ENCODE data around the gene PEAK3.
A peak's percentile ranks its signal among the peaks of the same experiment; 100 is the strongest.

PEAK3 gene

GRCh38 chr19:2270423-2271233 lies 11.3 kb downstream of the PEAK3 start:
- peak; percentile 52 for DNase-seq (ENCODE audit: low spot score)

DNA sequence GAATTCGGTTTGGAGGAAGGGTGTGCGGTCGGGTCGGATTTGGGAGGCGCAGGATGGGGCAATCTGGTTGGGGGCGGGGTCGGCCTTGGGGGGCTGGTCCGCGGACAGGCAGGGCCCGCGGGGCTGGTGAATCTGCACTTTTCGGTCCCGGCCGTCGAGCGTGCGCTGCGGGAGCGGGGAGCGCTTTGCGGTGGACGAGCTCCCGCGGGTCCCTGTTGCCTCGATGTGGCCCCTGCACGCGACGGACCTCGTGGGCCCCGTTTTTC lies 11.9 kb downstream of the PEAK3 start:
- DNase-seq (ENCODE audit: low spot score), result no peak

DNA sequence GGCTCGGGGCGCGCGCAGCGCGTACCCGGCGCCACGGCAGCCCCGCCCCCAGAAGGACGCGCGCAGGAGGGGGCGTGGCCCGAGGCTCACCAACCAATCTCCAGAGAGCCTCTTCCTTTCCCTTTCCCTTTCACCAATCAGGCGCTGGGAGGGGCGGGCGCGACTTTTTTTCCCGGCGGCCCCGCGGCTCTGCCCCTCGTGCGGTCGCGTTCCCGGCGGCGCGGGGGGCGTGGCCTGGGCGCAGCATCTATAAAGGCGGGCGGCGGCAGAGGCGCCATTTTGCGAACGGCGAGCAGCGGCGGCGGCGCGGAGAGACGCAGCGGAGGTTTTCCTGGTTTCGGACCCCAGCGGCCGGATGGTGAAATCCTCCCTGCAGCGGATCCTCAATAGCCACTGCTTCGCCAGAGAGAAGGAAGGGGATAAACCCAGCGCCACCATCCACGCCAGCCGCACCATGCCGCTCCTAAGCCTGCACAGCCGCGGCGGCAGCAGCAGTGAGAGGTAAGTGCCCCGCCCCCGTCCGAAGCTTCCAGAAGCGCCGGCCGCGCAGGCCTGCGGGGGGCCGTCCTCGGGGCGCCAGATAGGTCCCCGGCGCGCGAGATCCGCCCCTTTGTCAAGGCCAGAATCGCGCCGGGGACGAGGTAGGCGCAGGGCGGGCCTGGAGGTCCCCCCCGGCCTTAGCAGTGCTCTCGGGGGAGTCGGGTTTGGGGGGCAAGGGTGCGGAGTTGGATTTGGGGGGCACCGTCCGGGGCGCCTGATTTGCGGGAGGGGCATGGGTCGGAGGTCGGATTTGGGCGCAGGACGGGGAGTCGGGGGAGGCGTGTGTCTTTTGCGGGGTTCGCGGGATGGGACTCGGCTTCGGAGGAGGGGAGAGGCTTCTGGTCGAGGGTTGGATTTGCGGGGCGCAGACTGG lies 12.5 kb downstream of the PEAK3 start:
- DNase-seq (ENCODE audit: low spot score), result peak; percentile 97

DNA sequence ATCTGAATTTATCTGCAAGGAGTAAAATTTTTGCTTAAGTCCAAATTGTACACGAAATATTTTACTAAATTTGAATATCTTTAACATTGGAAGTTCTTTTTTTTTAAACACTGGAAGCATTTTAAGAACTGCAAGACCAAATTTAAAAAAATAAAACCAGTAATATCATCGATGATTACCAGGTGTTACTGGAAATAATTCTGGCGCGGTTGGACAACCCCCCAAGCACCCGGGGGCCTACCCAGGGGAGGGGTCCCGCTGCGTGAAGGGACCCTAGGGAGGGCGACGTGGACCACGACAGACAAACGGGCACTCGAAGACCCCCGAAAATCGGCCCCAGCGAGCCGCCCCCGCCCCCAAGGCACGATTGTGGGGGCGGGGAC lies 13.1 kb downstream of the PEAK3 start:
- no peak for DNase-seq (ENCODE audit: low spot score)

DNA sequence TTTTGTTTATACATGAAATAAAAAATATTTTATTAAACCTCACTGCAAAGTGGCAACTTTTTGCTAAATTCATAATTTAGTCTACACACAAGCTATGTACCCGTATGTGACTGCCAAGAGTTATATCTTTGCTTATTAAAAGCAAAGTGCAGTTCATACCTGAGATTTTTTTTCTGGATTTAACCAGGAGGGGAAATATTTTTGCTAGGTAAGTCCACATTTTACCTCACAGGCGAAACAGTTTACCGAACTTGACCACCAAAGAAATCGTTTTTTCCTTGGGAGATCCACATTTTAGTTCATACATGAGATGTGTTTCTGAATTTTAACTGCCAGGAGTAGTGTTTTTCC lies 13.5 kb downstream of the PEAK3 start:
- DNase-seq (ENCODE audit: low spot score), result no peak

DNA sequence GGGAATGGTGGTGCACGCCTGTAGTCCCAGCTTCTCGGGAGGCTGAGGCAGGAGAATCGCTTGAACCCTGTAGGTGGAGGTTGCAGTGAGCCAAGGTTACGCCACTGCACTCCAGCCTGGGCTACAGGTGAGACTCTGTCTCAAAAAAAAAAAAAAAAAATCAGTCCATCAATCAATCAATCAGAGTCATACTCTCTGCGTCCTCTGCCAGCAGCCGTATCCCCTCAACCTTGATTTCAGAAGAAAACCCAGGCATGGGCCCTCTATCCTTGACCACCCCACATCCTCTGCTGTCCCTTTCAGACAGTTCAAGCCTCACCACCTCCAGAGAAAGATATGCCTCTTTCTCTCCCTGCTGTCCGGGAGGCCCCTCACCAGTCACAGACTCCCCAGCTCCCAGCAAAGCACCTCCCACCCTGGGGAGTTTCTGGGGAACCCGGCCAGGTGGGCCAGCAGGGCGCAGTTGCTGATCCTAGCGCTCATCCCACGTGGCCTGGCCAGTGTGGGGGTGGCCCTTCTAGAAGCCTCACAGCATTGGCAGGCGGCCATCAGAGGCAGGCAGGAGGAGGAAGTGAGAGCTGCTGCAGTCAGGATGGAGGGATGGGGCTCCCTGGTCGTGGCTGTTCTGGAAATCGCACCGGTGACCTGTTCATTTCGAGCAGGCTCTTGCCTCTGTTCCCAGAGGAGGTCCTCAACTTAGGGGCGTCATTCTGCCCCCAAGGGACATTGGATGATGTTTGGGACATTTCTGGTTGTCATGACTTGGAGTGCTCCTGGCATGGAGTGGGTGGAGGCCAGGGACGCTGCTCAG lies 15.6 kb downstream of the PEAK3 start:
- no peak for DNase-seq (ENCODE audit: low spot score)

- DNase-seq (ENCODE audit: low spot score), result no peak
Observed at GRCh38 chr19:2261438-2262172, 20.4 kb downstream of the PEAK3 start.

DNA sequence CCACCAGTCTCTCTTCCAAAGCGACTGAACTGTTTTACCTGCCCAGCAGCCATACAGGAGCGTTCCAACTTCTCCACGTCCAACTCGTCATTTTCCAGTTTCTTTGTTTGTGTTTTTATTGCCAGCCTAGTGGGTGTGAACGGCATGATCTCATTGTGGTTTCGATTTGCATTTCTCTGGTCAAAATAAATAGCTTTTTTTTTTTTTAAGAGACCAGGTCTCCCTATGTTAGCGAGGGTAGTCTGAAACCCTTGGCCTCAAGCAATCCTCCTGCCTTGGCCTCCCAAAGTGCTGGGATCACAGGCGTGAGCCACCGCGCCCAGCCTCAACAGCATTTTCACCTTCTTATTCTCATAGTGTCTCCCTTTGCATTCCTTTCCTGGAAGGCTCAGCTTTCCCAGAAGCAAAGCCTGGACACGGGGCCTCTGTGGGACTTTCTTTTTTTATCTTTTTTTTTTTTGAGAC lies 21.6 kb downstream of the PEAK3 start:
- peak; percentile 57 for DNase-seq (ENCODE audit: low spot score)

- no peak for DNase-seq (ENCODE audit: low spot score)
Observed at GRCh38 chr19:2259336-2259735, 22.6 kb downstream of the PEAK3 start.

GRCh38 chr19:2255982-2256685 lies 25.8 kb downstream of the PEAK3 start, which contains the start of gene JSRP1:
Gene JSRP1, minus strand, starts transcription at chr19:2256417. Its CDS starts 1,103 bp downstream, at chr19:2255314.
- DNase-seq (ENCODE audit: low spot score), result no peak

DNA sequence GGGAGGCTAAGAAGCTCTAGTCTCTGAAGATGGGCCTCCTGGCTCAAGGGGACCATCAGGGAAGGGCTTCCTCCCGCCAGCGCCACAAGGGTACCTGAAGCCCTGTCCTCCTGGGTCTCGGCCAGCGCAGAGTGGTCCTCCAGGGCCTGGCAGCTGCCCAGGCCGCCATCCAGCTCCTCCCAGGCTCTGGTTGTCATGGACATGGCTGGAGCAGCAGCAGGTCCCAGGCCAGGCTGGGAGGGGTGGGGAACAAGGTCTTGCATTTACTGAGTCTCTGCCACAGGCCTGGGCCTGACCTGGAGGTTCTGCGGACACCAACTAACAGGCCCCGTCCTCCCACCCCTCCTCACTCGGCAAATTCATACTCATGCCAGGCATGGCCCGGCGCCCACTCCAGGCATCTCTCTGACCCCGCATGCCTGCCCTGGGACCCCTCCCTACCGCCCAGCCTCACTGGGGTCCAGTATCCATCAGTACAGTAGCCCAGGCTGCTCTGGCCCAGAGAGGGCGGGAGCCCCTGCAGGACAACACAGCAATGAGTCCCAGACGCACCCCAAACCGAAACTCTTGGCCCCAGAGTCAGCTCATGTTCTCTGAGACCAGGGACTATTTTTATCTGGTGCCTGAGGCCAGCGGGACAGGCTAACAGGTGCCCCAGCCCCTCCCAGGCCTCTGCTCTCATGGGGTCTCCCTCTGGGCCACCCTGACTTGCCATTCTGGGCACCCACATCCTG lies 26.7 kb downstream of the PEAK3 start:
- no peak for DNase-seq (ENCODE audit: low spot score)

GRCh38 chr19:2254064-2254872 lies 27.7 kb downstream of the PEAK3 start:
- DNase-seq (ENCODE audit: low spot score), result no peak

DNA sequence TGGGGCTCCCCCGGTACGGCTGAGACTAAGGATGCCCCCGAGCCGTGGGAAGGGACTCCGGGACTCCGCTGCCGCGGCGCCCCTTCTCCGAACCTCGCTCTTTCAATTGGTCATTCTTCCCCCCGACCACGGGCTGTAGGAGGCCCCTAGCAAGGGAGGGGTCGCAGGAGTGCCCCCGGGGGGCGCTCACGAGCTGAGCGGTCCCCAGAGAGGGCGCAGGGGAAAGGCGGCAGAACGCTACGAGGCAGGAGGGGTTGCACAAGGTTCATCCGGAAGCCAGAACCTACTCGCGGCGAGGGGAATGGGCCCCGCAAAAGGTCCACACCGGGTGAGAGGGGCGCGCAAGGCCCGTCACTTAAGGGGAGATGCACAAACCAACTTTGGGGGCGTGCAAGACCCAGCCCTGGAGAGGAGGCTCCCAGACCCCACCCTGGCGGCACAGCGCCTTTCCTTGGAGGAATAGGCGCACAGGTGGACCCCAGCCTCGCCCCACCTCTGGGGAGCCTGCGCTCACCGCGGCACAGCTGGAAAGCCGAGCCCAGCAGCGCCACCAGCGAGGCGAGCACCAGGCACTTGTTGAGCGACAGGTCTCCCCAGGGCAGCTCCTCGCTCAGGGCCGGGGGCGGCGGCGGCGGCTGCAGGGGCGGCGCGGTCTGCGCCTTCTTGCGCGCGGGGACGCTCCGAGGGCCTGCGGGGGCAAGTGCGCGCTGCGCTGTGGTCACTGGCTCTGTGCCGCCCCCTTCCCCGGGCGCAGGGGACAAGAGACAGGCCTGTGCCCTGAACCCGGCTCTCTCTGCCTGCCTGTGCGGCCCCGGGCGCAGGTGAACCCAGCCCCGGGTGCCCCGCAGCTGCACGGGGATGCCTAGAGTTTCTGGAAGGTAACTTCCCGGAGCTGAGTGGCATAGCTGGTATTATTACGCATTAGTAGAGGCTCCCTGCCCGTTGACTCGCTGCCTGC lies 28.6 kb downstream of the PEAK3 start:
- DNase-seq (ENCODE audit: low spot score), result no peak

DNA sequence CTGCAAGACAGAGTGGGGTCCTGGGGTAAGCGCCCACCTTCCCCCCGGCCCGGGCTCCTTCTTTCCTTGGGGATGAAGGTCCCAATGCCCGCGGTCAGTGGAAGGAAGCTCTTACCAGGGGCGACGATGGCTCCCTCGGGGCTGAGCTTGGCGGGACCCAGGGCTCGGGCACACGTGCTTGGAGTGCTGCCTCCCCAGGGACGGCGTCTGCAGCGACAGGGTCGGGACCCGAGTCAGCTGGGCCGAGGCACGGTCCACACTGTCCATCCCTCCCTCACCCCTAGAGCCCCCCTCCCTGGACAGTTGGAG lies 29.2 kb downstream of the PEAK3 start:
- DNase-seq (ENCODE audit: low spot score), result no peak

GRCh38 chr19:2252055-2252796 lies 29.7 kb downstream of the PEAK3 start:
- no peak for DNase-seq (ENCODE audit: low spot score)

GRCh38 chr19:2251106-2252054 lies 30.6 kb downstream of the PEAK3 start:
- DNase-seq (ENCODE audit: low spot score), result no peak

DNA sequence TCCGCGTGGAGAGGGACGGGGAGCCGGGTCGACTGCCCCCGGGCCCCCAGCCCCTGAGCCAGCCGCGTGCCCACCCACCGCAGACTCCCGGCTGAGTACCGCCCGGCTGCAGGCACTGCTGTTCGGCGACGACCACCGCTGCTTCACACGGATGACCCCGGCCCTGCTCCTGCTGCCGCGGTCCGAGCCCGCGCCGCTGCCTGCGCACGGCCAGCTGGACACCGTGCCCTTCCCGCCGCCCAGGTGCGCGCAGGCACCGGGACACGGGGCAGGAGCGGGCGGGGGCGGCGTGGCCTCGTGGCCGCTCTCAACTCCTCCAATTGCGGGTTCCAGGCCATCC lies 31.2 kb downstream of the PEAK3 start:
- DNase-seq (ENCODE audit: low spot score), result no peak
